Stimulated activated CD4-positive, alpha-beta T cell treated with anti-CD3 and anti-CD28 coated beads, Interleukin-2, amount 100 ng/mL, for 4 hours (primary cell): ENCODE results near the gene RBFOX1.

Source experiments
- DNase-seq: peaks from one replicate; pipeline ENCODE4 v3.0.0-alpha.2; 2020; ENCODE audit warnings: low read depth

The RBFOX1 gene

GRCh38 chr16:7420079-7420478 lies 87.4 kb downstream of the RBFOX1 start:
- no peak for DNase-seq

- no peak for DNase-seq
These were observed 88.2 kb downstream of the RBFOX1 start for GRCh38 chr16:7420843-7421242.

GRCh38 chr16:7421578-7421977 lies 88.9 kb downstream of the RBFOX1 start:
- no peak for DNase-seq

GRCh38 chr16:7422036-7422888 lies 89.6 kb downstream of the RBFOX1 start:
- DNase-seq, result no peak

- DNase-seq, result no peak
These were observed 90.9 kb downstream of the RBFOX1 start for GRCh38 chr16:7423434-7424044.

- DNase-seq, result no peak
These were observed 93.5 kb downstream of the RBFOX1 start for GRCh38 chr16:7426161-7426560.

GRCh38 chr16:7431723-7432122 lies 99.1 kb downstream of the RBFOX1 start:
- no peak for DNase-seq

- no peak for DNase-seq
These were observed 103.7 kb downstream of the RBFOX1 start for GRCh38 chr16:7436306-7436705.

GRCh38 chr16:7437135-7437804 lies 104.6 kb downstream of the RBFOX1 start:
- DNase-seq, result no peak

GRCh38 chr16:7437843-7438242 lies 105.2 kb downstream of the RBFOX1 start:
- DNase-seq, result no peak

- no peak for DNase-seq
These were observed 106.0 kb downstream of the RBFOX1 start for GRCh38 chr16:7438601-7439000.

GRCh38 chr16:7439518-7439917 lies 106.9 kb downstream of the RBFOX1 start:
- DNase-seq, result no peak

- no peak for DNase-seq
These were observed 108.3 kb downstream of the RBFOX1 start for GRCh38 chr16:7440886-7441400.

- DNase-seq, result no peak
These were observed 109.4 kb downstream of the RBFOX1 start for GRCh38 chr16:7442050-7442449.

- DNase-seq, result no peak
These were observed 110.5 kb downstream of the RBFOX1 start for GRCh38 chr16:7443142-7443541.

- DNase-seq, result no peak
These were observed 111.2 kb downstream of the RBFOX1 start for GRCh38 chr16:7443648-7444365.

- no peak for DNase-seq
These were observed 116.7 kb downstream of the RBFOX1 start for GRCh38 chr16:7449306-7449705.

GRCh38 chr16:7449808-7450207 lies 117.2 kb downstream of the RBFOX1 start:
- no peak for DNase-seq

- DNase-seq, result no peak
These were observed 117.8 kb downstream of the RBFOX1 start for GRCh38 chr16:7450440-7450839.

GRCh38 chr16:7452090-7452489 lies 119.4 kb downstream of the RBFOX1 start:
- no peak for DNase-seq

GRCh38 chr16:7456211-7456610 lies 123.6 kb downstream of the RBFOX1 start:
- DNase-seq, result no peak

- DNase-seq, result no peak
These were observed 125.5 kb downstream of the RBFOX1 start for GRCh38 chr16:7458144-7458543.
